ENCODE results near the gene VSNL1.

DNA sequence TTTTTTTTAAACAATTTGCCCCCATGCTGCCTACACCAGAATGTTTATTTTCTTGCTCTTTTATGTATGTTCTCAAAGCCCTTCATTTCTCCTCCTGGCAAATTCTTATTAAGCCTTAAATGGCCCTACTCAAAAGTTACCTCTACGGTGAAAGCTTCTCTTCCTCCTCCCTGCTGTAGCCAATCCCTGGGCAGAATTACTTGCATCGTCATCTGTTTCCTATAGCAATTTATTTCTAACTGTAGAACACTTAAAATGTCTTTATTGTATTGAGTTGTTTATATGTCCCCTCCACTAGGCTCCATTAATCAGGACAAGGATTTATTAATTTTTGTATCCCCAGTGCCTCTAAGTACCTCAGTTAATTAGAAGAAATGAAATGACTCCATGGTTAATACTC, 19.7 kb upstream of the VSNL1 start:
- TF ChIP-seq CTCF (conservative IDR thresholded peaks at IDR 0.05) (no peak), EZH2 (IDR thresholded peaks at IDR 0.05; ENCODE audit: low read depth) (no peak)

Measured in PC-9 (cell line).